ENCODE data around the gene TMEM8B.

The TMEM8B gene

GRCh38 chr9:35852876-35853865, 24.1 kb downstream of the TMEM8B start:
- H3K4me3 ChIP-seq (ENCODE audit: low read depth, low read length): no peak overlapping the region

GRCh38 chr9:35854091-35854762, 25.2 kb downstream of the TMEM8B start:
- DNase-seq (ENCODE audit: low read depth): no peak
- H3K4me3 ChIP-seq (ENCODE audit: low read depth, low read length): no peak overlapping the region
- TF ChIP-seq CTCF (IDR thresholded peaks at IDR 0.05; ENCODE audit: low read depth, low read length) (no peak), MYC (IDR thresholded peaks at IDR 0.05; ENCODE audit: low read depth, low read length) (no peak), POLR2A (IDR thresholded peaks at IDR 0.05; ENCODE audit: extremely low read depth, insufficient read length) (no peak), MAX (IDR thresholded peaks at IDR 0.05; ENCODE audit: low read depth, low read length) (no peak)

More at GRCh38 chr9:35852876-35853865, 24.1 kb downstream of the TMEM8B start:
- TF ChIP-seq MAX (IDR thresholded peaks at IDR 0.05; ENCODE audit: low read depth, low read length) (no peak), MYC (IDR thresholded peaks at IDR 0.05; ENCODE audit: low read depth, low read length) (no peak), CTCF (IDR thresholded peaks at IDR 0.05; ENCODE audit: low read depth, low read length) (no peak), POLR2A (IDR thresholded peaks at IDR 0.05; ENCODE audit: extremely low read depth, insufficient read length) (no peak)
- no peak for DNase-seq (ENCODE audit: low read depth)

GRCh38 chr9:35856206-35856605, 27.2 kb downstream of the TMEM8B start:
- H3K4me3 ChIP-seq (ENCODE audit: low read depth, low read length): no peak overlapping the region
- DNase-seq (ENCODE audit: low read depth): no peak
- no peak for TF ChIP-seq POLR2A (IDR thresholded peaks at IDR 0.05; ENCODE audit: extremely low read depth, insufficient read length)

- DNase-seq (ENCODE audit: low read depth): no peak
- H3K4me3 ChIP-seq (ENCODE audit: low read depth, low read length): no peak overlapping the region
- TF ChIP-seq POLR2A (IDR thresholded peaks at IDR 0.05; ENCODE audit: extremely low read depth, insufficient read length) (no peak), MAX (IDR thresholded peaks at IDR 0.05; ENCODE audit: low read depth, low read length) (no peak), MYC (IDR thresholded peaks at IDR 0.05; ENCODE audit: low read depth, low read length) (no peak), CTCF (IDR thresholded peaks at IDR 0.05; ENCODE audit: low read depth, low read length) (no peak)
Observed at GRCh38 chr9:35856882-35857281, 27.9 kb downstream of the TMEM8B start.

GRCh38 chr9:35858458-35858857, 29.4 kb downstream of the TMEM8B start:
- H3K4me3 ChIP-seq (ENCODE audit: low read depth, low read length): no peak overlapping the region
- DNase-seq (ENCODE audit: low read depth): no peak
- TF ChIP-seq MAX (IDR thresholded peaks at IDR 0.05; ENCODE audit: low read depth, low read length): no peak
- TF ChIP-seq MYC (IDR thresholded peaks at IDR 0.05; ENCODE audit: low read depth, low read length): no peak
- no peak for TF ChIP-seq POLR2A (IDR thresholded peaks at IDR 0.05; ENCODE audit: extremely low read depth, insufficient read length)
- TF ChIP-seq CTCF (IDR thresholded peaks at IDR 0.05; ENCODE audit: low read depth, low read length): no peak
